ENCODE measurements around the gene PLAGL1.

Gene PLAGL1

GRCh38 chr6:143966312-143966711, 41.7 kb downstream of the PLAGL1 start:
- TF ChIP-seq CTCF (IDR thresholded peaks at IDR 0.05; ENCODE audit: insufficient read depth, low read length, poor library complexity, severe bottlenecking), result no peak
- H3K27me3 ChIP-seq (replicated peaks; ENCODE audit: control insufficient read depth, insufficient read depth, low read length), result no peaks in the 10 kb centered on the region
- no peak for DNase-seq (ENCODE audit: extremely low read depth, insufficient read length)
- H3K36me3 ChIP-seq (ENCODE audit: control insufficient read depth, insufficient read depth, low read length), result no peaks in the 10 kb centered on the region; the same call in 1 of the 2 replicates
- no peak overlapping the region for H3K4me3 ChIP-seq (replicated peaks; ENCODE audit: low read depth, low read length)

GRCh38 chr6:143965503-143966171, 42.4 kb downstream of the PLAGL1 start:
- no peak for TF ChIP-seq CTCF (IDR thresholded peaks at IDR 0.05; ENCODE audit: insufficient read depth, low read length, poor library complexity, severe bottlenecking)
- Histone ChIP-seq H3K4me3 (replicated peaks; ENCODE audit: low read depth, low read length) (no peak overlapping the region), H3K27me3 (replicated peaks; ENCODE audit: control insufficient read depth, insufficient read depth, low read length) (no peaks in the 10 kb centered on the region), H3K36me3 (ENCODE audit: control insufficient read depth, insufficient read depth, low read length) (no peaks in the 10 kb centered on the region; the same call in 1 of the 2 replicates)
- DNase-seq (ENCODE audit: extremely low read depth, insufficient read length), result no peak

GRCh38 chr6:143964674-143965081, 43.4 kb downstream of the PLAGL1 start:
- no peak for TF ChIP-seq CTCF (IDR thresholded peaks at IDR 0.05; ENCODE audit: insufficient read depth, low read length, poor library complexity, severe bottlenecking)
- Histone ChIP-seq H3K36me3 (ENCODE audit: control insufficient read depth, insufficient read depth, low read length) (no peaks in the 10 kb centered on the region; the same call in 1 of the 2 replicates), H3K27me3 (replicated peaks; ENCODE audit: control insufficient read depth, insufficient read depth, low read length) (no peaks in the 10 kb centered on the region), H3K4me3 (replicated peaks; ENCODE audit: low read depth, low read length) (no peak overlapping the region)
- DNase-seq (ENCODE audit: extremely low read depth, insufficient read length), result no peak

- no peak for TF ChIP-seq CTCF (IDR thresholded peaks at IDR 0.05; ENCODE audit: insufficient read depth, low read length, poor library complexity, severe bottlenecking)
- no peak overlapping the region for H3K4me3 ChIP-seq (replicated peaks; ENCODE audit: low read depth, low read length)
- H3K27me3 ChIP-seq (replicated peaks; ENCODE audit: control insufficient read depth, insufficient read depth, low read length), result no peaks in the 10 kb centered on the region
- DNase-seq (ENCODE audit: extremely low read depth, insufficient read length), result no peak
- no peaks in the 10 kb centered on the region; the same call in 1 of the 2 replicates for H3K36me3 ChIP-seq (ENCODE audit: control insufficient read depth, insufficient read depth, low read length)
These were observed 44.7 kb downstream of the PLAGL1 start for GRCh38 chr6:143963158-143963919.

- Histone ChIP-seq H3K27me3 (replicated peaks; ENCODE audit: control insufficient read depth, insufficient read depth, low read length) (no peaks in the 10 kb centered on the region), H3K36me3 (ENCODE audit: control insufficient read depth, insufficient read depth, low read length) (no peaks in the 10 kb centered on the region; the same call in 1 of the 2 replicates), H3K4me3 (replicated peaks; ENCODE audit: low read depth, low read length) (no peak overlapping the region)
- DNase-seq (ENCODE audit: extremely low read depth, insufficient read length), result no peak
- no peak for TF ChIP-seq CTCF (IDR thresholded peaks at IDR 0.05; ENCODE audit: insufficient read depth, low read length, poor library complexity, severe bottlenecking)
These were observed 45.9 kb downstream of the PLAGL1 start for GRCh38 chr6:143961886-143962878.
